HG02642 (cell line): ENCODE data around the gene XRCC5.

Experiments
- ATAC-seq: cut with Tn5 transposase; IDR thresholded peaks from one replicate; pipeline ENCODE4 v1.9.1; 2021; ENCODE audit warnings: mild to moderate bottlenecking; ENCODE audit not compliant: unreplicated experiment, poor library complexity

The XRCC5 gene

DNA sequence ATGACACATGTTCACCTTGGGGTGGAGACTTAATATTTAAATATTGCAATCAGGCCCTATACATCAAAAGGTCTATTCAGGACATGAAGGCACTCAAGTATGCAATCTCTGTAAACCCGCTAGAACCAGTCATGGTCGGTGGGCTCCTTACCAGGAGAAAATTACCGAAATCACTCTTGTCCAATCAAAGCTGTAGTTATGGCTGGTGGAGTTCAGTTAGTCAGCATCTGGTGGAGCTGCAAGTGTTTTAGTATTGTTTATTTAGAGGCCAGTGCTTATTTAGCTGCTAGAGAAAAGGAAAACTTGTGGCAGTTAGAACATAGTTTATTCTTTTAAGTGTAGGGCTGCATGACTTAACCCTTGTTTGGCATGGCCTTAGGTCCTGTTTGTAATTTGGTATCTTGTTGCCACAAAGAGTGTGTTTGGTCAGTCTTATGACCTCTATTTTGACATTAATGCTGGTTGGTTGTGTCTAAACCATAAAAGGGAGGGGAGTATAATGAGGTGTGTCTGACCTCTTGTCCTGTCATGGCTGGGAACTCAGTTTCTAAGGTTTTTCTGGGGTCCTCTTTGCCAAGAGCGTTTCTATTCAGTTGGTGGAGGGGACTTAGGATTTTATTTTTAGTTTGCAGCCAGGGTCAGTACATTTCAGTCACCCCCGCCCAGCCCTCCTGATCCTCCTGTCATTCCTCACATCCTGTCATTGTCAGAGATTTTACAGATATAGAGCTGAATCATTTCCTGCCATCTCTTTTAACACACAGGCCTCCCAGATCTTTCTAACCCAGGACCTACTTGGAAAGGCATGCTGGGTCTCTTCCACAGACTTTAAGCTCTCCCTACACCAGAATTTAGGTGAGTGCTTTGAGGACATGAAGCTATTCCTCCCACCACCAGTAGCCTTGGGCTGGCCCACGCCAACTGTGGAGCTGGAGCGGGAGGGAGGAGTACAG, 108.1 kb downstream of the XRCC5 start:
- ATAC-seq, result no peak

DNA sequence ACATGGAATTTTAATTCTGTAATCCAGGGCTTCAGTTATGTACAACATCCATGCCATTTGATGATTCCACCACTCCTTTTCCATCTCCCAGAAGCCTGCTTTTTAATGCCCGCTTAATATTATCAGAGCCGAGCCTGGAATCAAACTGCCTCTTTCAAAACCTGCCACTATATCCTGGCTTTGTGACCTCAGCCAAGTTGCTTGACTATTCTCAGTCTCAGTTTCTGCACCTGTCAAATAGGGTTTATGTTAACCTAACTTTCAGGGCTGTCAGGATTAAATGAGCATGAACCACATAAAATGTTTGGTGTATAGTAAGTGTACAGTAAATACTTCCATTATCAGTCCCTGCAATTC, 108.7 kb downstream of the XRCC5 start:
- ATAC-seq, result peak; percentile 50

DNA sequence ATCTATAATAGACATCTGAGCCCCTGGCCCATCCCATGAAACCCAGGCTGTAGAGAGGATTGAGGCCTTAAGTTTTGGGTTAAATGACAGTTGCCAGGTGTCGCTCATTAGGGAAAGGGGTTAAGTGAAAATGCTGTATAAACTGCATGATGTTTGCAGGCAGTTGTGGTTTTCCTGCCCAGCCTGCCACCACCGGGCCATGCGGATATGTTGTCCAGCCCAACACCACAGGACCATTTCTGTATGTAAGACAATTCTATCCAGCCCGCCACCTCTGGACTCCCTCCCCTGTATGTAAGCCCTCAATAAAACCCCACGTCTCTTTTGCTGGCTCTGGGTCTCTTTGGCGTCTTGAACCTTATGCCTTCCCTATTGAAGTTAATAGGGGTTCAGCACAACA, 110.7 kb downstream of the XRCC5 start:
- no peak for ATAC-seq

DNA sequence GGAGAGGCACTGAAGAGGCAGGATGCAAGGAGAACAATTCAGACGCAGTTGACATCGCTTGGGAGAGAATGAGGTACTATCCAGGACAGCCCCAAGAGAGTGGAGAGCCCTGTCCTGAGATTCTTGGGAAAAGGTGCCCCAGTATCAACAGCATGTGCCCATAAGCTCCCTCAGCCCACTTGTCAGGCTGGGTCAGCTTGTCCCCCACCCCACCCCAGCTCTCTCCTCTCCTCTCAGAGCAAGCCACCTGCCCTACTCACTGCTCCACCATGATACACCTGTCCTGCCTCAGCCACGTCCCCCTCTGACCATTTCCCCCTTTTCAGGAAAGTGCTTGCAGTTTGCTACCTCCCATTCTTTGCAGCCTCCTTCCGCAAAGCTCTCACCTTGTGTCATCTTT, 111.8 kb downstream of the XRCC5 start:
- no peak for ATAC-seq

DNA sequence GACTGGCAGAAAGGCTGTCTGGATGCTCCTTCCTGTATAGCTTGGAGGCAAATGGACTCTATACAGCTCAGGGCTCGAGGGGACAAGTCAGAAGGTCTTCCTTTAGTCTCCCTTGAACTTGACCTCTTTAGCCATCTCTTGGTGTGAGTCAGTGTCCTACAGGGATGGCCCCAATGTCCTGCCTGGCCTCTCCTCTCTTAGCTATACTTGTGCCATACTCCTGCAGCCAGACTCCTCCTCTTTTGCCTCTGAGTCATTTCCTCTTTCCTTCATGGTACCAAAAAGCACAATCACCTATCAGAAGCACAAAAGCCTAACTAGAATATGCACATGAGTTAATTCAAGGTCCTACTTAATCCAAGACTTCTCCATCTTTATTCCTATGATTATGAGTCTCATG, 112.7 kb downstream of the XRCC5 start:
- no peak for ATAC-seq

DNA sequence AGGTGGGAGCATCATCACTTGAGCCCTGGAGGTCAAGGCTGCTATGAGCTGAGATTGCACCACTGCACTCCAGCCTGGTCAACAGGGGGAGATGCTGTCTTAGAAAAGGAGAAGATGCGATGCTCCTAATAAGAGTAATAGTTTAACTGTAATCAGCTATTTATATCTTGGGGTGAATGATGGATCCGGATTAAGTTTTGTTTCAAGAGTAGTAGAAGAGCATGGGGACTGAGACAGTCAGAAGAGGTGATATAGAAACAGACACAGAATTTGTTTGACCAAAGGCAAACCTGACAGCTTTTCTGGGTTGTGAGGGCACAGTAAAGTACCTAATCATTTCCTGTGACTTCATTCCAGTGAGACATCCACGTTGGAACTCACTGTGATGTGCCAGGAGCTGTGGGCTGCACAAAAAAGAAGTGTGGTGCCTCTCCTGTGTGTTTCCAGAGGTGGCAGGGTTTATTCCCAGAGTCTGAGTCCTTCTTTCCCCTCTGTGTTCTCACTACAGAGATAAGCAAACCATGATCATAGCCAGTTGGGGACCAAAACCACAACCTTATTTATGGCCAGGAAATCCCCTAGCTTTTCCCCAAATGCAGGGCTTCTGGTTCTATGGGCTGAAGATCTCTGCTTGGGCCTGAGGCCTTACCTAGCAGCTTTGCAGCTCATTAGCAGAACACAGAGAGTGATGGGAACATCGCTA, 113.7 kb downstream of the XRCC5 start:
- ATAC-seq, result peak; percentile 72

DNA sequence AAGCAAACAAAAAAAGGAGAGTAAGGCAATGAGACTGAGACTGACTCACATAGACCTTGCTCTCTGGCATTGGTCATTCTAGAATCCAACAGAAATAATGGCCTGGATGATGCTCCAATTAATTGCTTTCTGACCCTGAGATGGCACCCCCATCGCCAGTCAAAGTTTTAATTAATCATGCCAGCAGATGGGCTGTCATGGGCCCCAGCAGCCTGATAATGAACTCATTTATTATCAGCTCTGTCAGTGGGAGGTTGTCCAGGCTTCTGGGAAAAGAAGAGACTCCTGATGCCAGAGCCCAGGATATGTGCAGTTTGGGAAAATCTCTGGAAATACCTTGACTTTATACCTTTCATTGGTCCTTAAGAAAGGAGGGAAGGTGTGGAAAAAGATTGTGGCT, 115.2 kb downstream of the XRCC5 start:
- no peak for ATAC-seq

DNA sequence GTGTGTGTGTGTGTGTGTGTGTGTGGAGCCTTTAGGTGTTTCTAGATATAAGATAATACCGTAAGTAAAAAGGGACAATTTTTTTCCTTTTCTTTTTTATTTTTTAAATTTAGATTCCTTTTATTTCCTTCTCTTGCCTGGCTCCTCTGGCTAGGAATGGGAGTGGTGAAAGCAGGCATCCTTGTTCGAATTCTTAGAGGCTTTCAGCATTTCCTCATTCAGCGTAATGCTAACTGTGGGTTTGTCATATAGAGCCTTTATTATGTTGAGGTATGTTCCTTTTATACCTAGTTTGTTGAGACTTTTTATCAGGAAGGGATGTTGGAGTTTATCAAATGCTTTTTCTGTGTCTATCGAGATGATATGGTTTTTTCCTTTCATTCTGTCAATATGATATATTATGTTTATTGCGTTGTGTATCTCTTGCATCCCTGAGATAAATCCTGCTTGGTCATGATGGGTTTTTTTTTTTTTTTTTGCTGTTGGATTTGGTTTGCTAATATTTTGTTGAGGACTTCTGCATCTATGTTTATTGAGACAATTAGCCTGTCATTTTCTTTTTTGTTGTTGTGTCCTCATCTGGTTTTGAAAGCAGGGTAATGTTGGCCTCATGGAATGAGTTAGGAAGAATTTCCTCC, 120.2 kb downstream of the XRCC5 start:
- no peak for ATAC-seq

DNA sequence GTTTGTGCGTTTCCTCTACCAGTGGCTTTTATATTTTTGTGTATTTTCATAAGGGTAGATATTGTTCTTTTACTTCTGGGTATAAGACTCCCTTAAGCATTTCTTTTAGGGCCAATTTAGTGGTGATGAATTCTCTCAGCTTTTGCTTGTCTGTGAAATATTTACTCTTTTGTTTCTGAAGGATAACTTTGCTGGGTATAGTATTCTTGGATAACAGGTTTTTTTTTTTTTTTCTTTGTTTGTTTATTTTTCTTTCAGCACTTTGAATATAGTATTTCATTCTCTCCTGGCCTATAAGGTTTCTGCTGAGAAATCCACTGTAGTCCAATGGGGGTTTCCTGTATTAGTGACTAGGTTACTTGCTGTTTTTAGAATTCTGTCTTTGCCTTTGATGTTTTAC, 122.7 kb downstream of the XRCC5 start:
- no peak for ATAC-seq

DNA sequence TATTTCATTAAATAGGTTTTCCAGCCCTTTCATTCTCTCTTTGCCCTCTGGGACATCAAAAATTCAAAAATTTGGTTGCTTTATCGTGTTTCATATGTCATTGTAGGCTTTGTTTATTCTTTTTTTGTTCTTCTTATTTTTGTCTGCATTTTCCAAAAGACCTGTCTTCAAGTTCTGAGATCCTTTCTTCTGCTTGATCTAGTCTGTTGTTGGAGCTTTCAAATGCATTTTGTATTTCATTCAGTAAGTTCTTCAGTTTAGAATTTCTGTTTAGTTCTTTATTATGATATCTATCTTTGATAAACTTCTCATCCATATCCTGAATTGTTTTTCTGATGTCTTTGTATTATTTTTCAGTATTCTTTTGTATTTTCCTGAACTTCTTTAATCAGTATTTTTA, 123.6 kb downstream of the XRCC5 start:
- ATAC-seq, result no peak

DNA sequence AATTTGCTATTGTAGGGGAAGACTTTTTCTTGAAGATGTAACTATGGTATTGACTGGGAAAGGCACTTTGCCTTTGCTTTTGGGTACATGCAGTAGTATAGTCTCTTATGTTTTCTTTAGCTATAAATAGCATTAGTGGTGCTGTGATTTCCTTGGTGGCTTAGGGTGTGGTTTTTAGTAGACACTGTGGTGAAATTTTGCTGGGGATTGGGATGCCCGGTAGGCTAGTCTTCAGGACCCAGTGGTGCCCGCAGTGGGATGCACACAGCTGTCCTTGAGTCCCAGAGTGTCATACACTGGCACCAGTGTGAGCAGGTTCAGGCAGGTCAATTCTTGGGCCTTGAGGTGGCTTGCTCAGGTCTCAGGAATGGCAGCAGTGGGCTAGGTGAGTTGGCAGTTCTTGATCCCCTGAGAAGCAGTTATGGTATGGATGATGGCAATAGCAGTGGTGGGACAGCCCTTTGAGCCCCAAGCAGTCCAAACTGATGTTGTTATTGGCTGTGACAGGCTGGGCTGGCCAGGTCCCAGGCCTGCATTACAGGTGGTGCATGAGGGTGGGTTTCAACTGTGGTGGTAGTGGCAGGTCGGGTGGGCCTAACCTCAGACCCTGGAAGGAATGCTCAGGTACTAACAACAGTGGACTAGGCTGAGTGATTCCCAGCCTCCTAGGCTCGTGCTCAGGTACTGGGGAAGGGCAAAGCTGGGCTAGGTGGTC, 124.3 kb downstream of the XRCC5 start:
- no peak for ATAC-seq

DNA sequence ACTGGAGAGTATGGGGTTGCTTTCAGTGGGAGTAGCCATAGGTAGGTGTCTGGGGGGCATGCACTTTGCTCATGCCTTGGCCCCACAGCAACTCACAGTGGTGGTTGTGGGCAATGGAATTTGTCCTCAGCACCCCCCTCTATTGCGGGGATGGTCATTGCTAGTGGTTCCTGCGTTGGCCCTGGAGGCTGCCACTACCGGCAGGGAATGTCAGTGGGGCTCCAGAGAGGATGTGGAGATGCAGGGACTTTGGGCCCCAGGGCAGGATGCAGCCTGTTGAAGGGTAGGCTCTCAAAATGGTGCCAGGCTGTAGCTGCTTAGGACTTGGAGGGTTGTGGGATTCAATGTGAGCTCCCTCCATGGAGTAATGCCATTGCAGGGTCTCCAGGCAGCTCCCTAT, 125.0 kb downstream of the XRCC5 start:
- no peak for ATAC-seq

DNA sequence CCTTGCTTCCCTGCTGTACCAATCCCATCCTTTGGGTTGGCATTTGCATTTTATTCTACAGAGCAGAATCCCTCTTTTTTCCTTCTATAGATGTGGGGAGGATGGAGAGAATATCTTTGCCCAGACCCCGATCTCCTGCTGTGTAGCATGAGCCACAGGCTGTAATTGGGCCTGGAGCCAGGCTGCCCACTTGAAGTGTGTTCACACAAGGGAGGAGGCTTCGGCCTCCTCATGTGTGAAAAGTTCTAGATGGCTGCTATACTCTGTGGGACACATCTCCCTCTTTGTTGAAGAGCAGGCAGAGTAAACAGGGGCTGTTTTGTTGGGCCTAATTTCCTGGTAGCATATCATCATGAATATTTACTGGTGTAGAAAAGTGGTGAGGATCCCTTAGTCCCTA, 126.3 kb downstream of the XRCC5 start:
- ATAC-seq, result no peak

DNA sequence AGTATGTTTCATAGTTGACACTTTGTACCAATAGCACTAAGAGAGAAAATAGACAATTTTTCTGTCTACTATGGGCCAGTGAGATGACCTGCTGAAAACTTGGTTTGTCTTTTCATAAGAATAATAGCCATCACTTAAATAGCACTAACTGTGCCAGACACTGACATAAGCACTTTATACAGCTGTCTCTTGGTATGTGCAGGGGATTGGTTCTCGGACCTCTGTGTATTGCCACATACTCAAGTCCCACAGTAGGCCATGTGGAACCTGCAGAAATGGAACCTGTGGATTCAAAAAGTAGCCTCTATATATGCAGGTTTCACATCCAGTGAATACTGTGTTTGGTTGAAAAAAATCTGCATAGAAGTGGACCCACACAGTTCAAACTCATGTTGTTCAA, 126.7 kb downstream of the XRCC5 start:
- no peak for ATAC-seq

DNA sequence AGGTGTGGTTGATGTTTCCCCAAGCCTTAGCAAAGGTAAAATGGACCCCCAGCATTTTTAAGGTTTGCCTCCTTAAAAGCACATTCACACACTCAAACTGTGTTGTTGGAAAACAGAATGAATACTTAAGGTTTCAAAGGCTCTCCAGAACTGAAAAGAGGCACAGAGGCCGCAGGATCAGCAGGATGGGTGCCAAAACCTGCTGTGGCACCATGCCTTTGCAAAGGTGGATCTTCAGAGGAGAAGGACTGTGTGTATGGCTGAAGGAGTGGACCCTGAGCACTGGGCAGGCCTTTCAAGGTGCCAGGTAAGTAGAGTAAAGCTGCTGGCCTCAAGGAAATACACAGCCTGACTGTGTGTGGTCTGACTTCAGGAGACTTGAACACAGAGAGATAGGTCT, 127.3 kb downstream of the XRCC5 start:
- ATAC-seq, result no peak

DNA sequence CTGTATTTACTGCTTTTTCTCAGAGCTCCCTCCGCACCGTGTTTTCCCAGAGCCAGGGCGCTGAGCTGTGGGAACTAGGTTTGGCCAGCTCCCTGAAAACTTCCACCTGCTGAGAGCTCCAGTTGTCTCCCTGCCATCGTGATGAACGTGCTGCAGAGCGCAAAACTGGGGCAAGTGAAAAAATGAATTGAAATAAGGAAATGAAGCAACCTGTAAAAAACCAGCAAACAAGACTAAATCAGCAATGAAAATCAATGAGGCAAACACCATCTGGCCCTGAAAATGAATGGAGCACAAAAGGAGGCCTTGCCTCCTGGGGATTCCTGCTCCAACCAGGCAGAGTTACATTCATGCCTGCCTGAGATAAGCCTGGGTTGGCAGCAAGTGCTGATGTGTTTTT, 133.2 kb downstream of the XRCC5 start:
- ATAC-seq, result no peak

DNA sequence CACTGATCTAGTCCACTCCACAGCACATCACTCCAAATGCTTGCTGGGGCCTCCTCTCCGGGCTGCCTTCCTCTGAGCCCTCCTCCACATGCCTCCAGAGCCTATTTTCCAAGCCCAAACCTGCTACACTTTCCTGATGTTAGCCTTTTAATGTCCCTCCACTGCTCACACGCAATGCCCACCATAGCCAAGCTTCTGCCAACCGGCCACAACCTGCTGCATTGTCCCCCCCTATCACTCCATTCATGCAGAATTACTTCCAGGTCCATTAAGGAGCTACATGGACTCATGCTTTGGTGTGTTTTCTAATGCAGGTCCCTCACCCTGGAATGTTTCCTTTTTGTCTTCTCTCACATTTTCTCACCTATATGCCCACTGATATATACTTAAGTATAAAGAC, 133.9 kb downstream of the XRCC5 start:
- no peak for ATAC-seq

DNA sequence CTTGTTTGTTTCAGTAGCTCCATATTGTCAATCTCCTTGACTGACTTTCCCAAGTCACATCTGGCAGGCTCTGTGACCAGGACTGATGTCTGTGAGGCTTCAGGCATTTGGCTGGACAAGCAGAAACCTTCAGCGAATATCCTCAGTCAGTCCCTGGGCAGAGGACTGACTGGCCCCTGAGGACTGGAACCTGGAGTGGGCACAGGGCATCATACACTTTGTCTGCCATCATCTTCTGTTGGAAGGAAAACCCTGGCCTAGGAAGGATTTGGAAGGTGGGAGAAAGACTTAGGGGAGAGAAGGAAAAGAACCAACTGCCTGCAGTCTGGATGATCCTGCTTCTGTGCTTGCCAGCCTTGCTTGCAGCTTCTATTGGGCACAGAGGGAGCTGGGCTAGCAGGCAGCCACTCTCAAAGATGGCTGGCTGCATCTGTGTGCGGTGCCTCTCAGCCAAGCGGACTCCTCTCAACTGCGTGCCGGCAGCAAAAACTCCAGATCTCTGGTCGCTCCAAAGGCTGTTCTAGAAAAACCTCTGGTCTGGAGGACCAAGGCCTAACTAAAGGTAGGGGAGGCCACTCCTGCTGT, 136.3 kb downstream of the XRCC5 start:
- ATAC-seq, result no peak

DNA sequence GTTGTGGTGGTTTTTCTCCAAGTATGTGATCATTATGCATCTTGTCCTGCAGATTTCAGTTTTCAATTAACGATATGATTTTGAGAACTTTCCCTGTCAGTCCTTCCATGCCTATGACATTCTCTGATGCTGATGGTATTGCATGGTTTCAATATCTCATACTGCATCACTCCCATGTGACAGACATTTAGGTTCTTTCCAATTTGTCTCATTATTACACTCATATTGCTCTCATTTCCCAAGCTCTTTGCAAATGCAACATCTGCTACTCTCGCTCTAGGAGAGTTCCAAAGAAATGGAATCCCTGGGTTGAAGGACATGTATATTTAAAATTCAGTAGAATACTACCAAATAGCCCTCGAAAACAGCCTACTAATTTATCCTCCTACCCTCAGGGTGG, 137.6 kb downstream of the XRCC5 start:
- ATAC-seq, result no peak
